Stimulated activated CD4-positive, alpha-beta T cell treated with anti-CD3 and anti-CD28 coated beads, Interleukin-2, amount 100 ng/mL, for 48 hours (primary cell): ENCODE measurements around the gene ERCC2.
"Not testable (repeated sequence)": the region's sequence is repeated elsewhere in the genome, so short reads cannot be mapped to it uniquely, and the experiment has no call there.

Experiments
- DNase-seq, 2 donors: peaks; one replicate each; pipeline ENCODE4 v3.0.0-alpha.2; 2020

Gene ERCC2

DNA sequence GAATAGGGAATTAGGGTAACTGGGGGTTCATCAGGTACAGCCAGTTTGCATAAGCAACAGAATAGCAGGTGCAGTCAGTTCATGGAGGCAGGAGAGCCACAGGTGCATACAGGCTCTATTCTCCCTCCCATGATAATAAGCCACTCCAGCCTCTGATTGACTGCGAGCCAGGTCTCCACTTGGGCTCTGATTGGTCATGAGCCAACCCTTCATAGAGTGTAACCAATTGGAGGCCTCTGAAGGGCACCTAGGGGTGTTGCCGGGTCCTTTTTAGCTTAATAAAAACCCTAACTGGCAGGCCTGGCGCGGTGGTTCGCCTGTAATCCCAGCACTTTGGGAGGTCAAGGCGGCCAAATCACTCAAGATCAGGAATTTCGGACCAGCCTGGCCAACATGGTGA is 39.0 kb downstream of the ERCC2 start:
- no peak for DNase-seq

GRCh38 chr19:45327404-45328143 is 42.8 kb downstream of the ERCC2 start:
- DNase-seq = no peak

DNA sequence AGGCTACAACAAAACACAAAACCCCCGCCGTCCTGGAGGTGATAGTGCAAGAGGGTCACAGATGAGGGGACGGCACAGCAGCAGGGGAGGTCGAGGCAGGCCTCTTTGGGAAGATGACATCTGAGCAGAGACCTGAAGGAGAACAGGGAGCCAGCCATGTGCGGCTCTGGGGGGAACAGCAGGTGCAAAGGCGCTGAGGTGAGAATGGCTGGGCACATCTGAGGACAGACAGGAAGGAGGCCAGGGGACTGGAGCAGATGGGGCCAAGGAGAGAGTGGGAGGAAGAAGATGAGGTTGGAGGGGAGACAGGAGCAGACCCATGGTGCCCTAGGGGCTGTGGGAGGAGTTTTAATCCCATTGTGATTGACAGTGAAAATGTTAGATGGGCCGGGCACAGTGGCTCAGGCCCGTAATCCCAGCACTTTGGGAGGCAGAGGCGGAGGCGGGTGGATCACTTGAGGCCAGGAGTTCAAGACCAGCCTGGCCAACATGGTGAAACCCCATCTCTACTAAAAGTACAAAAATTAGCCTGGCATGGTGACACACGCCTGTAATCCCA is 45.9 kb downstream of the ERCC2 start:
- DNase-seq = no peak

GRCh38 chr19:45323671-45324081 is 46.7 kb downstream of the ERCC2 start:
- DNase-seq = no peak

GRCh38 chr19:45322744-45323281 is 47.6 kb downstream of the ERCC2 start, which contains the start of gene CKM:
Gene CKM, minus strand, starts transcription at chr19:45322875. Its CDS starts 3,162 bp downstream, at chr19:45319713.
- no peak for DNase-seq

DNA sequence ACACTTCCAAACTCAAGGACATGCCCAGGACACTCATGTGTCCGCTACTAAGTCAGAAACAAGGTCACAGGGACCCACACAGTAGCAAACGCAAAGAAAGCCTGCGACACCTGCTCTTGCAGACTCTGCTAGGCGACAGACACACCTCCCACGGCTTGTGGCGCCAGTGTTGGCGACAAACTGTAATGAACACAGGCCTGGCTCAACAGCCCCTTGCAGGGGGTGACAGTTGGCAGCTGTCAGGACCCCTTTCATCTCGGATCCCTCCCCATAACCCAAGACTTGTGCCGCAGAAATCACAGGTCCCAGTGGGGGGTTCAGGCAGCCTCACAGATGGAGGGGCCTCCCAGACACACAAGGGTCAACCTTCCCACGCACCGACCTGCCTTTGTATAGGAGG is 48.1 kb downstream of the ERCC2 start:
- DNase-seq = no peak

GRCh38 chr19:45321848-45322247 is 48.5 kb downstream of the ERCC2 start:
- DNase-seq = no peak

- DNase-seq = no peak
Measured at GRCh38 chr19:45320997-45321775, 49.2 kb downstream of the ERCC2 start.

- no peak for DNase-seq
Measured at GRCh38 chr19:45315304-45315703, 55.1 kb downstream of the ERCC2 start.

GRCh38 chr19:45314708-45315245 is 55.6 kb downstream of the ERCC2 start:
- no peak for DNase-seq

GRCh38 chr19:45312285-45312684 is 58.1 kb downstream of the ERCC2 start:
- DNase-seq = not testable (repeated sequence)

DNA sequence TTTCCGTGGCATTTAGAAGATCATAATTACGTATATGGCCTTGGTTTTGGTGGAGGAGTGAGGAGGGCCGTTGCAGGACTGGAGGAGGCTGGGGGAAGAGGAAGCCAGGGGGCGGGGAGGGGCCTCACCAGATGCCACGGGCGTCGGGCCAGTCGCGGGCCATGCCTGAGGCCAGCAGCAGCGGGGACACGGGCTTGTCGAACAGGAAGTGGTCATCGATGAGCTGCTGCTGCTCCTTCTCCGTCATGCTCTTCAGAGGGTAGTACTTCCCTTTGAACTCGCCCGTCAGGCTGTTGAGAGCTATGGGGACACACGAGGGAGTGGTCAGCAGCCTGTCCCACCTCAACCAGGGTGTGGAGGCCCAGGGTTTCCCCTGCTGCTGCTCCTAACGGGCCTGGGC is 58.8 kb downstream of the ERCC2 start:
- no peak for DNase-seq

GRCh38 chr19:45309322-45309721 is 61.1 kb downstream of the ERCC2 start:
- DNase-seq = not testable (repeated sequence)

- no peak for DNase-seq
Measured at GRCh38 chr19:45307361-45307760, 63.0 kb downstream of the ERCC2 start.

DNA sequence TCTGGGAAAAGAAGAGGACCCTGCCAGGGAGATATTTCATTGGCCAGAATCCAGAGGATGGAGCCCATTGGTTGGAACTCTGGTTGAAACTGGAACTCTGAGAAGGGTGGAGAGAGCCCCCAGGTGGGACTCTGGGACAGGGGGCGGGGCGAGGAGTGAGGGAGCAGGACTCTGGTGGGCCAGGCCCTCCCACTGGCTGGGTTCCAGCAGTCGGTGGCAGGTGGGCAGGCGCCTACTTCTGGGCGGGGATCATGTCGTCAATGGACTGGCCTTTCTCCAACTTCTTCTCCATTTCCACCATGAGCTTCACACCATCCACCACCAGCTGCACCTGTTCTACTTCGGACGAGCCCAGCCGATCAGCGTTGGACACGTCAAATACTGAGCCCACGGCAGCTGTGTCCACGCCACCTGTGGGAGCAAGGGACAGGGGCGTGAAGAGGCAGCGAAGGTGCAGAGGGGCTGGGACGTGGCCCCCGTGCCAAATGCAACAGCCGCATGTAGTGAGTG is 63.8 kb downstream of the ERCC2 start:
- no peak for DNase-seq

- DNase-seq = no peak
Measured at GRCh38 chr19:45306040-45306439, 64.3 kb downstream of the ERCC2 start.

GRCh38 chr19:45305421-45305820 is 65.0 kb downstream of the ERCC2 start:
- no peak for DNase-seq

DNA sequence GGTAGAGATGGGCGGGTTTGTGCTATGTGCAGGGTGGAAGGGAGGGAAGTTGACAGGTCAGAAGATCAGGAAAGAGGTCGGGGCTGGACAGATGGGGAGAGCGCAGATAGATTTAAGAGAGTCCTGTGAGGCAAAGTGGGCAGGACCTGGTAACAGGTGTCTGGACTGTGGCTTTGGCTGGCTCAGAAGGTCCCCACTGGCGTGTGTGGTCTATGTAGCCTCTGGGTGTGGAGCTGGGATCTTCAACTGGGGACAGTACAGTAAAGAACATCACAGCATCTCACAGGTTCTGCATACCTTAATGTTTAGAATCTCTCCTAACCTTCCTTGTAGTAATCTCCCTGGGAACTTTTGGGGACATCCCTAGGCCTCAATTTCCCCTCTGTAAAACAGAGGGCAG is 65.4 kb downstream of the ERCC2 start:
- no peak for DNase-seq

GRCh38 chr19:45304141-45304926 is 66.0 kb downstream of the ERCC2 start:
- DNase-seq = no peak

- no peak for DNase-seq
Measured at GRCh38 chr19:45303269-45304060, 66.9 kb downstream of the ERCC2 start.

- DNase-seq = no peak
Measured at GRCh38 chr19:45302416-45302815, 68.0 kb downstream of the ERCC2 start.
